ENCODE data around the gene SAFB2. TPM values are rescaled to one million over a fixed set of nuclear protein-coding genes. Genes with fewer than 3 reads are reported as not detected.

SAFB2 gene
- total RNA-seq, 4 donors from 2014 or later, result 22.9 to 105 (median 28.8) TPM

GRCh38 chr19:5558101-5558621, 64.4 kb downstream of the SAFB2 start:
- H3K4me1 ChIP-seq, result peaks cover 24% of the 10 kb centered on the region
- peaks cover 7% of the 10 kb centered on the region for H3K9me3 ChIP-seq
- H3K27ac ChIP-seq, result peak overlapping the region; percentile 72
- H3K36me3 ChIP-seq, result peaks cover 10% of the 10 kb centered on the region
- WGBS, result 46% methylated on average over 2 of the region's 2 CpGs
- no peak for DNase-seq (ENCODE audit: low spot score in 2 of 2)
- no peak for TF ChIP-seq EP300 (IDR thresholded peaks at IDR 0.05)
- TF ChIP-seq POLR2AphosphoS5 (IDR thresholded peaks at IDR 0.05), result no peak
- no peak for TF ChIP-seq CTCF (IDR thresholded peaks at IDR 0.05)
- no peak for TF ChIP-seq POLR2A (IDR thresholded peaks at IDR 0.05)
- H3K27me3 ChIP-seq, result peaks cover 23% of the 10 kb centered on the region
- no peak overlapping the region for H3K4me3 ChIP-seq

GRCh38 chr19:5557691-5558090, 64.9 kb downstream of the SAFB2 start:
- Histone ChIP-seq H3K36me3 (peaks cover 10% of the 10 kb centered on the region), H3K4me3 (peak overlapping the region; percentile 14), H3K4me1 (peaks cover 24% of the 10 kb centered on the region), H3K27me3 (peaks cover 19% of the 10 kb centered on the region), H3K9me3 (peaks cover 7% of the 10 kb centered on the region), H3K27ac (peak overlapping the region; percentile 72)
- no peak for TF ChIP-seq POLR2A (IDR thresholded peaks at IDR 0.05)
- peak in 1 of 3 donors; percentile 8 for TF ChIP-seq POLR2AphosphoS5 (IDR thresholded peaks at IDR 0.05)
- no peak for TF ChIP-seq EP300 (IDR thresholded peaks at IDR 0.05)
- no peak for TF ChIP-seq CTCF (IDR thresholded peaks at IDR 0.05)
- DNase-seq (ENCODE audit: low spot score in 2 of 2), result no peak
- WGBS, result 38% methylated on average over 8 of the region's 13 CpGs

GRCh38 chr19:5554828-5555227, 67.7 kb downstream of the SAFB2 start:
- Histone ChIP-seq H3K4me3 (no peak overlapping the region), H3K27me3 (peaks cover 5% of the 10 kb centered on the region), H3K4me1 (peaks cover 24% of the 10 kb centered on the region), H3K27ac (no peak overlapping the region), H3K36me3 (no peaks in the 10 kb centered on the region), H3K9me3 (no peaks in the 10 kb centered on the region)
- no peak for DNase-seq (ENCODE audit: low spot score in 2 of 2)
- TF ChIP-seq CTCF (IDR thresholded peaks at IDR 0.05) (no peak), POLR2A (IDR thresholded peaks at IDR 0.05) (no peak), POLR2AphosphoS5 (IDR thresholded peaks at IDR 0.05) (no peak), EP300 (IDR thresholded peaks at IDR 0.05) (no peak)
- WGBS, result 60% methylated on average over 5 of the region's 5 CpGs

GRCh38 chr19:5553892-5554291, 68.7 kb downstream of the SAFB2 start:
- no peak overlapping the region for H3K27ac ChIP-seq
- no peaks in the 10 kb centered on the region for H3K36me3 ChIP-seq
- TF ChIP-seq EP300 (IDR thresholded peaks at IDR 0.05), result no peak
- no peak for TF ChIP-seq POLR2AphosphoS5 (IDR thresholded peaks at IDR 0.05)
- TF ChIP-seq CTCF (IDR thresholded peaks at IDR 0.05), result no peak
- TF ChIP-seq POLR2A (IDR thresholded peaks at IDR 0.05), result no peak
- peaks cover 22% of the 10 kb centered on the region for H3K4me1 ChIP-seq
- H3K9me3 ChIP-seq, result no peaks in the 10 kb centered on the region
- no peak overlapping the region for H3K4me3 ChIP-seq
- no peak for DNase-seq (ENCODE audit: low spot score in 2 of 2)
- 52% methylated on average over 9 of the region's 9 CpGs for WGBS
- H3K27me3 ChIP-seq, result peaks cover 5% of the 10 kb centered on the region

- Histone ChIP-seq H3K4me3 (no peak overlapping the region), H3K36me3 (no peaks in the 10 kb centered on the region), H3K27me3 (no peaks in the 10 kb centered on the region), H3K27ac (no peak overlapping the region), H3K4me1 (no peaks in the 10 kb centered on the region), H3K9me3 (no peaks in the 10 kb centered on the region)
- WGBS, result 35% methylated on average over 8 of the region's 8 CpGs
- DNase-seq (ENCODE audit: low spot score in 2 of 2), result no peak
- TF ChIP-seq CTCF (IDR thresholded peaks at IDR 0.05) (peak in 1 of 2 donors; percentile 45), POLR2A (IDR thresholded peaks at IDR 0.05) (no peak)
These were observed 74.7 kb downstream of the SAFB2 start for GRCh38 chr19:5547881-5548280.
